Astrocyte (in vitro differentiated cells and primary cell): ENCODE results near the gene CTCF. TPM values are rescaled to one million over a fixed set of nuclear protein-coding genes. Genes with fewer than 3 reads are reported as not detected.

Experiments
- DNase-seq: peaks from one replicate; pipeline ENCODE4 v3.0.0-alpha.2; 2010; ENCODE audit warnings: low read depth
- FAIRE-seq: peaks from 2 replicates; lab custom pipeline; 2011; peaks lifted over from hg19 to GRCh38; lab: Jason Lieb, UNC
- H2AFZ ChIP-seq: 2 replicates; pipeline ENCODE4 v1.6.0; 2012; ENCODE audit warnings: low read depth, low read length, inconsistent platforms
- H3K27ac ChIP-seq: 2 replicates; pipeline ENCODE4 v1.5.1; 2011; ENCODE audit warnings: low read depth, low read length, inconsistent platforms
- H3K27me3 ChIP-seq: 2 replicates; pipeline ENCODE4 v1.6.0; 2011; ENCODE audit warnings: low read length, inconsistent platforms; ENCODE audit not compliant: insufficient read depth
- H3K36me3 ChIP-seq: 2 replicates; pipeline ENCODE4 v1.5.1; 2011; ENCODE audit warnings: low read length, inconsistent platforms; ENCODE audit not compliant: insufficient read depth
- H3K4me1 ChIP-seq: 2 replicates; pipeline ENCODE4 v1.5.1; 2011; ENCODE audit warnings: low read length, inconsistent platforms; ENCODE audit not compliant: insufficient read depth
- H3K4me2 ChIP-seq: 2 replicates; pipeline ENCODE4 v1.6.0; 2012; ENCODE audit warnings: low read length, inconsistent platforms
- H3K4me3 ChIP-seq: 2 replicates; pipeline ENCODE4 v1.5.1; 2011; ENCODE audit warnings: low read depth, mild to moderate bottlenecking, low read length, inconsistent platforms; ENCODE audit not compliant: insufficient read depth
- H3K79me2 ChIP-seq: 2 replicates; pipeline ENCODE4 v1.6.0; 2012; ENCODE audit warnings: mild to moderate bottlenecking, low read length, inconsistent platforms; ENCODE audit not compliant: insufficient read depth
- H3K9ac ChIP-seq: 2 replicates; pipeline ENCODE4 v1.6.0; 2012; ENCODE audit warnings: mild to moderate bottlenecking, low read length, inconsistent platforms
- H3K9me3 ChIP-seq: 2 replicates; pipeline ENCODE4 v1.5.1; 2012; ENCODE audit warnings: low read depth, mild to moderate bottlenecking, low read length, inconsistent platforms; ENCODE audit not compliant: insufficient read depth
- H4K20me1 ChIP-seq: 2 replicates; pipeline ENCODE4 v1.6.0; 2012; ENCODE audit warnings: low read length, inconsistent platforms; ENCODE audit not compliant: insufficient read depth
- H3K27ac Mint-ChIP-seq: one replicate; pipeline ENCODE4 v1.8.0; 2021; ENCODE audit warnings: mild to moderate bottlenecking, mixed read lengths; ENCODE audit not compliant: unreplicated experiment
- H3K27me3 Mint-ChIP-seq: one replicate; pipeline ENCODE4 v1.8.0; 2021; ENCODE audit warnings: low read depth, mixed read lengths; ENCODE audit not compliant: unreplicated experiment
- H3K36me3 Mint-ChIP-seq: one replicate; pipeline ENCODE4 v1.8.0; 2021; ENCODE audit warnings: low read depth, mixed read lengths; ENCODE audit not compliant: unreplicated experiment
- H3K4me1 Mint-ChIP-seq: one replicate; pipeline ENCODE4 v1.8.0; 2021; ENCODE audit warnings: low read depth, mixed read lengths; ENCODE audit not compliant: unreplicated experiment
- H3K4me3 Mint-ChIP-seq: one replicate; pipeline ENCODE4 v1.8.0; 2021; ENCODE audit warnings: mild to moderate bottlenecking, moderate library complexity, mixed read lengths; ENCODE audit not compliant: unreplicated experiment
- H3K9me3 Mint-ChIP-seq: one replicate; pipeline ENCODE4 v1.8.0; 2021; ENCODE audit warnings: mild to moderate bottlenecking, mixed read lengths; ENCODE audit not compliant: unreplicated experiment
- CTCF ChIP-seq: IDR thresholded peaks from 2 replicates; pipeline ENCODE4 v1.5.1; 2011; ENCODE audit warnings: low read depth, mild to moderate bottlenecking, inconsistent platforms, low read length, moderate library complexity; ENCODE audit not compliant: insufficient read depth
- EZH2 ChIP-seq: IDR thresholded peaks from 2 replicates; pipeline ENCODE4 v1.6.1; 2012; ENCODE audit warnings: mild to moderate bottlenecking, low read length, inconsistent platforms; ENCODE audit not compliant: insufficient read depth
- total RNA-seq: library from RNA; stranded (reverse); gene quantifications from 2 replicates; pipeline ENCODE4 v1.2.1, GENCODE V29; 2021

The CTCF gene
- total RNA-seq, 1 donor from 2014 or later: 26.8 TPM

GRCh38 chr16:67656344-67657016 is 94.2 kb downstream of the CTCF start:
- peaks cover 24% of the 10 kb centered on the region for H4K20me1 ChIP-seq
- TF ChIP-seq CTCF (no peak), EZH2 (no peak)
- DNase-seq (no peak), FAIRE-seq (no peak)
- peaks cover 20% of the 10 kb centered on the region for H3K4me1 ChIP-seq
- Mint-ChIP-seq H3K4me1 (peaks cover 3% of the 10 kb centered on the region), H3K36me3 (peaks cover 4% of the 10 kb centered on the region), H3K9me3 (no peaks in the 10 kb centered on the region), H3K27me3 (peaks cover 24% of the 10 kb centered on the region), H3K27ac (no peak overlapping the region), H3K4me3 (no peak overlapping the region)
- no peak overlapping the region for H2AFZ ChIP-seq
- no peaks in the 10 kb centered on the region for H3K9me3 ChIP-seq
- H3K4me3 ChIP-seq: no peak overlapping the region
- H3K9ac ChIP-seq: no peak overlapping the region
- peaks cover 2% of the 10 kb centered on the region for H3K36me3 ChIP-seq
- no peak overlapping the region for H3K4me2 ChIP-seq
- peaks cover 8% of the 10 kb centered on the region for H3K27me3 ChIP-seq
- peaks cover 14% of the 10 kb centered on the region for H3K79me2 ChIP-seq
- H3K27ac ChIP-seq: no peak overlapping the region

GRCh38 chr16:67657017-67657608 is 94.8 kb downstream of the CTCF start:
- Mint-ChIP-seq H3K4me3 (no peak overlapping the region), H3K36me3 (peaks cover 2% of the 10 kb centered on the region), H3K4me1 (peaks cover 3% of the 10 kb centered on the region), H3K27me3 (peaks cover 17% of the 10 kb centered on the region), H3K27ac (no peak overlapping the region), H3K9me3 (no peaks in the 10 kb centered on the region)
- H3K9ac ChIP-seq: no peak overlapping the region
- peaks cover 20% of the 10 kb centered on the region for H3K4me1 ChIP-seq
- H3K9me3 ChIP-seq: no peaks in the 10 kb centered on the region
- TF ChIP-seq EZH2 (no peak), CTCF (no peak)
- peaks cover 2% of the 10 kb centered on the region for H3K36me3 ChIP-seq
- H4K20me1 ChIP-seq: peaks cover 23% of the 10 kb centered on the region
- no peak overlapping the region for H3K4me2 ChIP-seq
- DNase-seq: no peak
- no peak for FAIRE-seq
- peaks cover 14% of the 10 kb centered on the region for H3K79me2 ChIP-seq
- H2AFZ ChIP-seq: no peak overlapping the region
- peaks cover 3% of the 10 kb centered on the region for H3K27me3 ChIP-seq
- H3K27ac ChIP-seq: no peak overlapping the region
- no peak overlapping the region for H3K4me3 ChIP-seq
